KOPT-K1 (cell line): ENCODE data around the gene TGFB1.
"Not testable (repeated sequence)": the region's sequence is repeated elsewhere in the genome, so short reads cannot be mapped to it uniquely, and the experiment has no call there.

ENCODE experiments used
- H3K27ac ChIP-seq: fragments of 200-600 bp; sonication (generic); 2 replicates; pipeline ENCODE4 v1.5.1; 2016; ENCODE audit warnings: antibody characterized with exemption, mild to moderate bottlenecking, low read depth, low read length; ENCODE audit not compliant: poor library complexity, severe bottlenecking
- H3K36me3 ChIP-seq: fragments of 200-600 bp; sonication (generic); 2 replicates; pipeline ENCODE4 v1.5.1; 2017; ENCODE audit warnings: antibody characterized with exemption, mild to moderate bottlenecking, low read length, moderate library complexity; ENCODE audit not compliant: insufficient read depth
- H3K9me3 ChIP-seq: fragments of 200-600 bp; sonication (generic); 2 replicates; pipeline ENCODE4 v1.5.1; 2017; ENCODE audit warnings: antibody characterized with exemption, low read length, mild to moderate bottlenecking; ENCODE audit not compliant: insufficient read depth, poor library complexity, severe bottlenecking

The TGFB1 gene

GRCh38 chr19:41353466-41354342, at the start of gene TGFB1:
TSS of gene TGFB1 (minus strand) at chr19:41353922. CDS start at chr19:41353044, 878 bp downstream.
- Histone ChIP-seq H3K9me3 (no peaks in the 10 kb centered on the region), H3K27ac (peak within 1 kb of the TSS; percentile 75), H3K36me3 (0 out of 2 replicates have a peak, but pooled peaks cover 8% of the 10 kb centered on the region)

GRCh38 chr19:41402010-41402409, 48.3 kb upstream of the TGFB1 start:
- Histone ChIP-seq H3K36me3 (no peaks in the 10 kb centered on the region; the same call in 1 of the 2 replicates), H3K27ac (no peak overlapping the region), H3K9me3 (no peaks in the 10 kb centered on the region)

- H3K9me3 ChIP-seq, result no peaks in the 10 kb centered on the region
- no peak overlapping the region for H3K27ac ChIP-seq
- H3K36me3 ChIP-seq, result no peaks in the 10 kb centered on the region; the same call in 1 of the 2 replicates
Measured at GRCh38 chr19:41401483-41401882, 47.8 kb upstream of the TGFB1 start.

GRCh38 chr19:41399525-41399924, 45.8 kb upstream of the TGFB1 start:
- no peaks in the 10 kb centered on the region for H3K9me3 ChIP-seq
- H3K36me3 ChIP-seq, result no peaks in the 10 kb centered on the region; the same call in 1 of the 2 replicates
- no peak overlapping the region for H3K27ac ChIP-seq

GRCh38 chr19:41399091-41399490, 45.4 kb upstream of the TGFB1 start:
- Histone ChIP-seq H3K36me3 (peaks cover under 1% of the 10 kb centered on the region; the same call in 1 of the 2 replicates), H3K27ac (no peak overlapping the region), H3K9me3 (no peaks in the 10 kb centered on the region)

GRCh38 chr19:41398598-41398997, 44.9 kb upstream of the TGFB1 start:
- Histone ChIP-seq H3K27ac (peak overlapping the region; percentile 94), H3K9me3 (no peaks in the 10 kb centered on the region), H3K36me3 (peaks cover 6% of the 10 kb centered on the region; the same call in 1 of the 2 replicates)

GRCh38 chr19:41398050-41398418, 44.3 kb upstream of the TGFB1 start:
- Histone ChIP-seq H3K36me3 (peaks cover 11% of the 10 kb centered on the region; the same call in 1 of the 2 replicates), H3K27ac (peak overlapping the region; percentile 94), H3K9me3 (no peaks in the 10 kb centered on the region)

- H3K27ac ChIP-seq, result peak within 1 kb of the TSS; percentile 94
- H3K36me3 ChIP-seq, result peaks cover 17% of the 10 kb centered on the region; the same call in 1 of the 2 replicates
- no peaks in the 10 kb centered on the region for H3K9me3 ChIP-seq
Measured at GRCh38 chr19:41397086-41398049, 43.6 kb upstream of the TGFB1 start, which contains the start of the genes BCKDHA and EXOSC5. TSS of gene BCKDHA (plus strand) at chr19:41397818. CDS start at chr19:41397828, 10 bp downstream. TSS of gene EXOSC5 (minus strand) at chr19:41397359. CDS start at chr19:41397328, 31 bp downstream.

GRCh38 chr19:41395355-41395754, 41.6 kb upstream of the TGFB1 start:
- Histone ChIP-seq H3K27ac (no peak overlapping the region), H3K36me3 (peaks cover 35% of the 10 kb centered on the region), H3K9me3 (no peaks in the 10 kb centered on the region)

- Histone ChIP-seq H3K36me3 (peaks cover 58% of the 10 kb centered on the region), H3K27ac (no peak overlapping the region), H3K9me3 (no peaks in the 10 kb centered on the region)
Measured at GRCh38 chr19:41392775-41393174, 39.1 kb upstream of the TGFB1 start.

- no peaks in the 10 kb centered on the region for H3K9me3 ChIP-seq
- H3K27ac ChIP-seq, result no peak overlapping the region
- H3K36me3 ChIP-seq, result peaks cover 69% of the 10 kb centered on the region
Measured at GRCh38 chr19:41391618-41392017, 37.9 kb upstream of the TGFB1 start.

GRCh38 chr19:41386442-41386841, 32.7 kb upstream of the TGFB1 start:
- Histone ChIP-seq H3K36me3 (peaks cover 70% of the 10 kb centered on the region), H3K27ac (no peak overlapping the region), H3K9me3 (no peaks in the 10 kb centered on the region)

- peaks cover 49% of the 10 kb centered on the region for H3K36me3 ChIP-seq
- H3K9me3 ChIP-seq, result no peaks in the 10 kb centered on the region
- H3K27ac ChIP-seq, result no peak overlapping the region
Measured at GRCh38 chr19:41384351-41384750, 30.6 kb upstream of the TGFB1 start.

- H3K36me3 ChIP-seq, result peaks cover 31% of the 10 kb centered on the region
- not testable (repeated sequence) for H3K9me3 ChIP-seq, H3K27ac ChIP-seq
Measured at GRCh38 chr19:41381536-41381935, 27.8 kb upstream of the TGFB1 start.
